ENCODE data around the gene MRPL10. TPM values are rescaled to one million over a fixed set of nuclear protein-coding genes. Genes with fewer than 3 reads are reported as not detected.
A peak's percentile ranks its signal among the peaks of the same experiment; 100 is the strongest.

The MRPL10 gene
- total and polyA plus RNA-seq, 10 of the 15 experiments (the other 5 are each of a cell fraction or from before 2014, with no cell fraction given): 18.9 to 61.9 (median 47.3) TPM

- FAIRE-seq: no peak
- H3K4me2 ChIP-seq (ENCODE audit: control insufficient read depth, insufficient read depth): no peak overlapping the region
- in situ Hi-C loops (cut with MboI): loop anchor here (5.0 to 10.0 kb wide), 3 partner anchors 47 to 780 kb away; partner anchors contain the start of gene HOXB9
- H3K27ac ChIP-seq (ENCODE audit: control insufficient read depth, insufficient read depth): no peak overlapping the region
- H3K36me3 ChIP-seq (ENCODE audit: control insufficient read depth in 2 of 2, insufficient read depth in 2 of 2, low read length in 1 of 2): no peaks in the 10 kb centered on the region
- no peak overlapping the region for H3K9ac ChIP-seq (ENCODE audit: control insufficient read depth, insufficient read depth, low read length)
- H3K79me2 ChIP-seq (ENCODE audit: control insufficient read depth, insufficient read depth, low read length): no peaks in the 10 kb centered on the region
- H3K4me3 ChIP-seq: no peak overlapping the region
- WGBS (ENCODE audit: insufficient coverage, insufficient replicate concordance, low lambda C conversion rate, missing lambda C conversion rate): 25% methylated on average over 4 of the region's 4 CpGs
- intact Hi-C loops (cut with micrococcal nuclease; ENCODE audit: unreplicated experiment): no loop called here
- TF ChIP-seq TAF1 (IDR thresholded peaks at IDR 0.05; ENCODE audit: borderline replicate concordance, low read depth, low read length) (no peak), CTCF (IDR thresholded peaks at IDR 0.05 in 2 of 3, conservative IDR thresholded peaks at IDR 0.05 in 1 of 3; ENCODE audit: control insufficient read depth in 2 of 3, extremely low read depth in 1 of 3, insufficient read depth in 1 of 3, low read depth in 3 of 3, low read length in 3 of 3) (0 out of 6 replicates have a peak, but pooled peaks of 1 of the 3 experiments have one; percentile 22)
- no peaks in the 10 kb centered on the region for H3K9me3 ChIP-seq (replicated peaks; ENCODE audit: control insufficient read depth, insufficient read depth, low read length)
- no peak overlapping the region for H2AFZ ChIP-seq (ENCODE audit: control insufficient read depth, low read depth, low read length)
- H4K20me1 ChIP-seq (ENCODE audit: control insufficient read depth, insufficient read depth): no peaks in the 10 kb centered on the region
- ChIA-PET SMC1A (ENCODE audit: uncharacterized antibody, unreplicated experiment) (interaction anchor here (1.0 to 13.1 kb wide), 7 partner anchors 44 to 174 kb away, joined by 3 to 231 read pairs (median 4); partner anchors contain the start of genes CDK5RAP3, PNPO and SP2), CTCF (interaction anchor here (0.7 to 12.4 kb wide), 6 partner anchors 14 to 173 kb away, joined by 3 to 502 read pairs (median 7); partner anchors contain the start of gene SP2), POLR2A (interaction anchor here (0.5 to 1.3 kb wide), 4 partner anchors 50 to 174 kb away, joined by 3 to 4 read pairs (median 4); partner anchors contain the start of gene SP2), RAD21 (ENCODE audit: unreplicated experiment) (interaction anchor here (0.6 to 7.7 kb wide), 3 partner anchors 44 to 173 kb away, joined by 3 to 206 read pairs (median 8); no protein-coding TSS in a partner anchor)
- no peak for ATAC-seq
- DNase-seq (ENCODE audit: low read depth, low spot score): no peak
- peaks cover 10 to 13% of the 10 kb centered on the region in 2 experiments for H3K27me3 ChIP-seq (replicated peaks in 1 of 2; ENCODE audit: control insufficient read depth in 2 of 2, insufficient read depth in 2 of 2, low read length in 1 of 2)
- no TSS peak for BruUV-seq (replicated peaks)
- peaks cover 21% of the 10 kb centered on the region for H3K4me1 ChIP-seq (ENCODE audit: control insufficient read depth, insufficient read depth, low read length)
Measured at GRCh38 chr17:47844814-47845715, 13.7 kb upstream of the MRPL10 start.
